ENCODE results near the gene ZBTB9.

Gene ZBTB9

GRCh38 chr6:33453393-33454008 lies 875 bp upstream of the ZBTB9 start:
- no peak for DNase-seq (ENCODE audit: low read depth)
- TF ChIP-seq, protein P1, sequence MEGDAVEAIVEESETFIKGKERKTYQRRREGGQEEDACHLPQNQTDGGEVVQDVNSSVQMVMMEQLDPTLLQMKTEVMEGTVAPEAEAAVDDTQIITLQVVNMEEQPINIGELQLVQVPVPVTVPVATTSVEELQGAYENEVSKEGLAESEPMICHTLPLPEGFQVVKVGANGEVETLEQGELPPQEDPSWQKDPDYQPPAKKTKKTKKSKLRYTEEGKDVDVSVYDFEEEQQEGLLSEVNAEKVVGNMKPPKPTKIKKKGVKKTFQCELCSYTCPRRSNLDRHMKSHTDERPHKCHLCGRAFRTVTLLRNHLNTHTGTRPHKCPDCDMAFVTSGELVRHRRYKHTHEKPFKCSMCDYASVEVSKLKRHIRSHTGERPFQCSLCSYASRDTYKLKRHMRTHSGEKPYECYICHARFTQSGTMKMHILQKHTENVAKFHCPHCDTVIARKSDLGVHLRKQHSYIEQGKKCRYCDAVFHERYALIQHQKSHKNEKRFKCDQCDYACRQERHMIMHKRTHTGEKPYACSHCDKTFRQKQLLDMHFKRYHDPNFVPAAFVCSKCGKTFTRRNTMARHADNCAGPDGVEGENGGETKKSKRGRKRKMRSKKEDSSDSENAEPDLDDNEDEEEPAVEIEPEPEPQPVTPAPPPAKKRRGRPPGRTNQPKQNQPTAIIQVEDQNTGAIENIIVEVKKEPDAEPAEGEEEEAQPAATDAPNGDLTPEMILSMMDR (conservative IDR thresholded peaks at IDR 0.05; ENCODE audit: low read depth, low read length) = no peak
- peak overlapping the region; percentile 89 for H3K4me3 ChIP-seq (ENCODE audit: low read length)

DNA sequence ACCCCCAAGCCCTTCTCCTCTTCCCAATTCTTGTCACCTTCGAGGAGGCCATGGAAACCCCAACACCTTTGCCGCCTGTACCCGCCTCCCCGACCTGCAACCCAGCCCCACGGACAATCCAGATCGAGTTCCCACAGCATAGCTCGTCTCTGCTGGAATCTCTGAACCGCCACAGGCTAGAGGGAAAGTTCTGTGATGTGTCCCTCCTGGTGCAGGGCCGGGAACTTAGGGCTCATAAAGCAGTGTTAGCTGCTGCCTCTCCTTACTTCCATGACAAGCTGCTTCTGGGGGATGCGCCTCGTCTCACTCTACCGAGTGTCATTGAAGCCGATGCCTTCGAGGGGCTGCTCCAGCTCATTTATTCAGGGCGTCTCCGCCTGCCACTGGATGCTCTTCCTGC lies 675 bp downstream of the ZBTB9 start:
- no peak for DNase-seq (ENCODE audit: low read depth)
- peak overlapping the region; percentile 89 for H3K4me3 ChIP-seq (ENCODE audit: low read length)
- TF ChIP-seq, protein P1 (conservative IDR thresholded peaks at IDR 0.05; ENCODE audit: low read depth, low read length) = no peak

GRCh38 chr6:33456156-33456555 lies 1.8 kb downstream of the ZBTB9 start:
- H3K4me3 ChIP-seq (ENCODE audit: low read length) = no peak overlapping the region
- TF ChIP-seq, protein P1 (conservative IDR thresholded peaks at IDR 0.05; ENCODE audit: low read depth, low read length) = no peak
- DNase-seq (ENCODE audit: low read depth) = no peak

- TF ChIP-seq, protein P1 (conservative IDR thresholded peaks at IDR 0.05; ENCODE audit: low read depth, low read length) = no peak
- no peak overlapping the region for H3K4me3 ChIP-seq (ENCODE audit: low read length)
- DNase-seq (ENCODE audit: low read depth) = no peak
Observed at GRCh38 chr6:33458676-33459075, 4.3 kb downstream of the ZBTB9 start.

DNA sequence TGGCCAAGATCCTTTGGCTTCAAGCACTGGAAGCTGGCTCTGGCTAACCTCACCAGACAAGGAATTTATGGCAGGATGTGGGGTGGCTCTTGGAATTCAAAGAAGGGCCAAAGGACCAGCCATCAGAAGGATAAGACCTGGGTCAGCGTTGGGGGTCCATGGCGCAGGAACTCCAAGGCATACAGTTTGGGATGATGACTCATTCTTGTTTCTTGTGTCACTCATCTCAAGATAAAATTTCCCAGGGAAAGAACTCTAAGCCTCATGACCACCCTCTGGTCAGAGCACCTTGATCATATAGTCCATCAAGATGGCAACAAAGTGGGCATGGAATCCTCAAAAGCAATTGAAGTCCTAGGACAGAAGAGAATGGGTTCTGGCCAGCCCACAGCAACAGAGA lies 4.8 kb downstream of the ZBTB9 start:
- no peak overlapping the region for H3K4me3 ChIP-seq (ENCODE audit: low read length)
- TF ChIP-seq, protein P1 (conservative IDR thresholded peaks at IDR 0.05; ENCODE audit: low read depth, low read length) = no peak
- no peak for DNase-seq (ENCODE audit: low read depth)

DNA sequence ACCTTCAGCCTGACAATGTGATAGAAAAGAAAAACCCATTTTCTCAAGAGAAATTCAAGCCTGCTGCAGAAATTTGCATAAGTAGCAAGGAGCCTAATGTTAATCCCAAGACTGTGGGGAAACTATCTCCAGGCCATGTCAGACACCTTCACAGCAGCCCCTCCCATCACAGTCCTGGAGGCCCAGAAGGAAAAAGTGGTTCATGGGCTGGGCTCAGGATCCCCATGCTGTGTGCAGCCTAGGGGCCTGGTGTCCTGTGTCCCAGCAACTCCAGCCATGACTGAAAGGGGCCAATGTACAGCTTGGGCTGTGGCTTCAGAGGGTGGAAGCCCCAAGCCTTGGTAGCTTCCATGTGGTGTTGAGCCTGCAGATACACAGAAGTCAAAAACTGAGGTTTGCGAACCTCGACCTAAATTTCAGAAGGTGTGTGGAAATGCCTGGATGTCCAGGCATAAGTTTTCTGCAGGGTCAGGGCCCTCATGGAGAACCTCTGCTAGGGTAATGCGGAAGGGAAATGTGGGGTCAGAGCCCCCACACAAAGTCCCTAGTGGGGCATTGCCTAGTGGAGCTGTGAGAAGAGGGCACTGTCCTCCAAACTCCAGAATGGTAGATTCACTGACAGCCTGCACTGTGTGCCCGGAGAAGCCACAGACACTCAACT lies 11.8 kb downstream of the ZBTB9 start:
- H3K4me3 ChIP-seq (ENCODE audit: low read length) = no peak overlapping the region
- TF ChIP-seq, protein P1 (conservative IDR thresholded peaks at IDR 0.05; ENCODE audit: low read depth, low read length) = no peak

GRCh38 chr6:33467091-33467490 lies 12.7 kb downstream of the ZBTB9 start:
- no peak overlapping the region for H3K4me3 ChIP-seq (ENCODE audit: low read length)
- TF ChIP-seq, protein P1 (conservative IDR thresholded peaks at IDR 0.05; ENCODE audit: low read depth, low read length) = no peak
- DNase-seq (ENCODE audit: low read depth) = no peak

More for the DNA sequence above, 11.8 kb downstream of the ZBTB9 start:
- DNase-seq (ENCODE audit: low read depth) = no peak
